ENCODE results near the gene GAA.
"Not testable (repeated sequence)": the region's sequence is repeated elsewhere in the genome, so short reads cannot be mapped to it uniquely, and the experiment has no call there.

GAA gene

DNA sequence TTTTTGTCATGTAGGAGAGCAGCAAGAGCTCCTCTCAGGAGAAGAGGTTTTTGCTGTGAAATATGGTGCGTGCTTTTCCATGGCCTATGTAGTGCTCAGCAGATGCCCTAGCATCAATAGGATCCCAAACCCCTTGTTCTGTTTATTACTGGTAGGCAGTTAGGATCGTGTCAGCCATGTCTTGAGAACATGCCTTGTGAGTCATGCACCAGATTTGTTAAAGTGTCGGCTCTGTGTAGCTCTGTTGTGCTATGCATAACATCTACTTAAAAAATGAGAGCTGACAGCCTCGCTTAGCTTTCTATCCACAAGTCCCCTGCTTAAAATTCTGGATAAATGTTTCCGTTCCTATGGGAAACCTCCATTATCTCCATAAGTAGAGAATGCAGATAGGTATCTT lies 50.0 kb downstream of the GAA start:
- DNase-seq: no peak

DNA sequence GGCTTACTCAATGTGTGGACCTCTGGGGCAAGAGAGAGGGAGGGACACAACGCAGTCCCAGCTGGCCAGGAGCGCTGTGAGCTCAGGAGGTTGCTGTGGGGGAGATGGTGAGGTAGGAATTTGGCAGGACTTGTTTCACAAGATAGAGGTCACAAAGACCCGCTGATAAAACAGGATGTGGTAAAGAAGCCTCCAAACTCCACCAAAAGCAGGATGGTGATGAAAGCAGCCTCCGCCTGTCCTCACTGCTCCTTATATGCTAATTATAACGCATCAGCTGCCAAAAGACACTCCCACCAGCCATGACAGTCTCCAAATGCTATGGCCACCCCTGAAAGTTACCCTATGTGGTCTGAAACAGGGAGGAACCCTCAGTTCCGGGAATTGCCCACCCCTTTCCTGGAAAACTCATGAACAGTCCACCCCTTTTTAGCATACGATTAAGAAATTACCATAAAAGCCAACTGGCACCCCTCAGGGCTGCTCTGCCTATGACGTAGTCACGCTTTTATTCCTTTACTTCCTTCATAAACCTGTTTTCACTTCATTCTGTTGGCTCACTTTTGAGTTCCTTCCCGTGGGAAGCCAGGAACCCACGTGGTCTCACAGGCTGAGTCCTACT lies 50.8 kb downstream of the GAA start:
- no peak for DNase-seq

DNA sequence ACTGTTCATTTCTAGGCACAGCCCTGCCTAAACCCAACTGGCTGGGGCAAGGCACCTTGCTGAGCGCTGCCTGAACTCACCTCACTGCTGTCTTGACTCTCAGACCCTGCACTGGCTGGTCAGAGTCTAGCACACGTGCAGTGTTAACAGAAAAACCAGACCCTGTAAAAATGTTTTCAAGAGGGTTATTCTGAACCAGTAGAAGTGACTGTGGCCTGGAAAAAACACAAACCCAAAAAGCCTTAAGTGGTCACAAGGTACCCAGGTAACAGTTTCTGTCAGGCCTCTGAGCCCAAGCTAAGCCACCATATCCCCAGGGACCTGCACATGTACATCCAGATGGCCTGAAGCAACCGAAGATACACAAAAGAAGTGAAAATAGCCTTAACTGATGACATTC lies 51.6 kb downstream of the GAA start:
- DNase-seq: no peak

DNA sequence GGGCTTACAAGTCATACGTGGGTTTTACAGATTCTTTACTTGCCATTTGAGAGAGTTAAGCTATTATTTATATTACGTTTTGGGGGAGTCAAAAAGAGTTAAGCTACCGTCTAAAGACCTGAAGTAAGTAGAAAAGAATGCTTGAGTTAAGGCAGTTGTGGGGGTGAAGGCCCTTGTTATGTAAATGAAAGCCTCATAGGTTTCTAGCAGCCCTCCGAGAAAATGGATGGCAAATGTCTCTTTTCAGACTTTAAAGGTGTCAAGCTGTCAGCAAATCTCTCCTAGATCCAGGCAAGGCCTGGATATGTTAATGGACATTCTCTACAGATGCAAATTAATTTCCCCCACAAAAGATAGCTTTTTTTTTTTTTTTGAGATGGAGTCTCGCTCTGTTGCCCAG lies 52.8 kb downstream of the GAA start:
- DNase-seq: no peak

DNA sequence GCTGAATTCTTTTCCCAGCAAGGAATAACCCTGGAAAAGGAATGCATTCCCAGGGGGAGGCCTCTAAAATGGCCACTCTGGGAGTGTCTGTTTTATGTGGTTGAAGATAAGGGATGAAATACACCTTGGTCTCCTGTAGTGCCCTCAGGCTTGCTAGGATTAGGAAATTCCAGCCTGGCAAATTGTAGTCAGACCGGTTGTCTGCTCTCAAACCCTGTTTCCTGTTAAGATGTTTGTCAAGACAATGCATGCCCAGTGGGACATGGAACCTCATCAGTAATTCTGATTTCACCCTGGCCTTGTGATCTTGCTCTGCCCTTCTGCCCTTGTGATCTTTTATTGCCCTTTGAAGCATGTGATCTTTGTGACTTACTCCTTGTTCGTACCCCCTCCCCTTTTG lies 54.2 kb downstream of the GAA start:
- not testable (repeated sequence) for DNase-seq

DNA sequence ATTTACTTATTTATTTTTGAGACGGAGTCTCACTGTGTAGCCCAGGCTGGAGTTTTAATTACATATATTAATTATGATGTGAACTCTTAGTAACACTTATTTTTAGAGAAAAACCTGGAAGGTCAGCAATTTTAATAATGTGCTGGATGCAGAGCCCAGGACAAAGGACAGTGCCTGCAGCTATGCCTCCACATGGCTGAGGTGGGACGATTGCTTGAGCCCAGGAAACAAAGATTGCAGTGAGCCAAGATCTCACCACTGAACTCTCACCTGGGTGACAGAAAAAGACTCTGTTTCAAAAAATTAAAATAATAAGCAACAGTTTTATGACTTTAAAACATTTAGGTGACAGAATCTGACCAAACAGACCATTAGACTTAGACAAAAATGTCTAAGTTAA lies 57.5 kb downstream of the GAA start:
- DNase-seq: no peak

DNA sequence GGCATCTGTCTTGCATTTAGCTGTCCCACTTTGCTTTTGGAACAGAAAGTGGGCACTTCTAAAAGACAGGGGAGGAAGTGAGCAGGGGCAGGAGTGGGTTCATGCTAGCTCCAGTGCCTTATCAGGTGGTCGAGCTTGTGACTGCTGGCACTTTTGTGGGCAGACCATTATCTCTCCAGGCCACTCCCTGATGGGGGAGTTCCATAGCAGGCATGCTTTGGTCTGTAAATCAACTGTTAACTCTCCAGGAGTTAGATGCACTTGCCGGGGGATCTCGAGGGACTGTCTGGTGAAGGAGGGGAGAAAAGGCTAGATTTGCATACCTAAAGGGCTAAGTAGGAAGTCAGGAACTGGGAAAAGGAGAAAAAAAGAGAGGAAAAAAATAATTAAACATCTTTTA lies 59.2 kb downstream of the GAA start:
- no peak for DNase-seq

DNA sequence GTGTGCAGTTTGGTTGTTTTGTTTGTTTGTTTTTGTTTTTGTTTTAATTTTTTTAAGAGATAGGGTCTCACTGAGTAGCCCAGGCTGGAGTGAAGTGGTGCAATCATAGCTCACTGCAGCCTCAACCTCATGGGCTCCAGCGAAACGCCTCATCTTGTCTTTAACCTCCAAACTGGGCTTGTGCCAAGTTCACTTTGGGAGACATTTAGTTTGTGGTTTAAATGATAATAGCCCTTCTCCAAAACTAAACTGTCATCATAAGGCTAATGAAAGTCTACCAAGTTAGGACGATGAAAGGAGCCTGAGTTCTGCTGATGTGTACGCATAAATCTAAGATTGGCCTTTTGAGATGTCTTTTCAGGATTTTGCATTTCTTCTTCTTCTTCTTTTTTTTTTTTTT lies 62.0 kb downstream of the GAA start:
- no peak for DNase-seq

DNA sequence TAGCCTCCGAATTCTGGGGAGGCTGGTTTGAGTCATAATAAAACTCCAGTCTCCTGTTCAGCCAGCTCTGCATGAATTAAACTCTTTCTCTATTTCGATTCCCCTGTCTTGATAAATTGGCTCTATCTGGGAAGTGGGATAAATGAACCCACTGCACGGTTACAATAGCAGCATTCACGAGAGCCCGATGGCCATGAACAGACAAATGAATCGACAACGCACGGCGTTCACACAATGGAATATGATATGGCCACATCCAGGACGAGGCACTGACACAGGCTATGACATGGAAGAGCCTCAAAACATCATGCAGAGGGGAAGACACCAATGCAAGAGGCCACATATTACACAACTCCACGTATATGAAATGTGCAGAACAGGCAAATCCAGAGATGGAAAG lies 62.8 kb downstream of the GAA start:
- DNase-seq: no peak

DNA sequence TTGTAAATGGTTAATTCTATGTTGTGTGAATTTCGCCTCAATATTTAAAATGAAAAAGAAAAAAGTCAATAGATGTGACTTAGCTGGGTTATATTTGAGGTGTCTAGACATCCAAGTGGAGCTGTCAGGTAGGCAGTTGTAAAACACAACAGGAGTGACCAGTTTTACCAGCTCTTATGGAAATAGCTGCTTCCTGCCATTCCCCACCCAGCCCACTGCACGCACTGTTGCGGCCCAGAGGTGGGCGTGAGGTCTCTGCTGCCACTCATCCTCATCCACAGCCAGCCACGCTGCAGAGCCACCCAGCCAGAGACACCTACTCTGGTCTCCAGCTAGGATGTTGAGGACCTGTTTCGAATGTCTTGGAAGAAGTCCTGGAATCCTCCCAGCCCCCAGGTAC lies 65.1 kb downstream of the GAA start:
- no peak for DNase-seq

DNA sequence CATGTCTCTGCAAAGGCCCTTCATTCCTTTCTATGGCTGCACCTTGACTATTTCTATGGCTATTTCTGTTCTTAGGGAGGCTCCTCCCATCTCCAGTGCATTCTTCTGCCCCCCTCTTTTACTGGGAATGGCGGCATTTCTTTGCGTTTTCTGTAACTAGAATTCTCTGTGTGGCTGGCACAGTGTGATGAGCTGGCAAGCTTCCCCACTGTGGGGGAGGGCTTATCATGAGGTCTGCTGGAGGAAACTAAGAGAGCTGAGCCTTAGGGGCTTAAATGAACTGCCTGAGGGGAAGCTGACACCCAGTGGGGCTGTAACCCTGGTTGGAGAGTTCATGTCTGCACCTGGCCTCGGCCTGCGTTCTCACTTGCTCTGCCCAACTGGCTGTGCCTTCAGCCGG lies 67.0 kb downstream of the GAA start:
- no peak for DNase-seq

DNA sequence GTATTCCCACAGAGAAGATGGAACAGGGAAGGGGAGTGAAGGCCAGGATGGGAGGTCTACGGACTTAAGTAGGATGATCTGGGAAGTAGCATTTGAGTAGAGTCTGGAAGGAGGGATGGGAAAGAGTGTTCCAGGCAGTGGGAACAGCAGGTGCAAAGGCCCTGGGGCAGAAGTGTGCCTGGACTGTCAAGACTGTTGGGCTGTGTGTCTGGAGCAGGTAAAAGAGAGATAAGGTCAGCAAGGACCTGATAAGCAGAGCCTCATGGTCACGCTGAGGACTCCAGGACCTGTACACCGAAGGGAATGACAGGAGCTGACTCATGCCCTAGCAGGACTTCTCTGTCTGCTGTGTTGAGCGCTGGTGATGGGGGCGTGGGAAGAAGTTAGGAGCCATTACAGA lies 67.7 kb downstream of the GAA start:
- no peak for DNase-seq
